ENCODE results near the gene ZIC4. TPM values are rescaled to one million over a fixed set of nuclear protein-coding genes. Genes with fewer than 3 reads are reported as not detected.
A peak's percentile ranks its signal among the peaks of the same experiment; 100 is the strongest.

The ZIC4 gene
- total and polyA plus RNA-seq, 2 experiments from 2014 or later, result not detected

DNA sequence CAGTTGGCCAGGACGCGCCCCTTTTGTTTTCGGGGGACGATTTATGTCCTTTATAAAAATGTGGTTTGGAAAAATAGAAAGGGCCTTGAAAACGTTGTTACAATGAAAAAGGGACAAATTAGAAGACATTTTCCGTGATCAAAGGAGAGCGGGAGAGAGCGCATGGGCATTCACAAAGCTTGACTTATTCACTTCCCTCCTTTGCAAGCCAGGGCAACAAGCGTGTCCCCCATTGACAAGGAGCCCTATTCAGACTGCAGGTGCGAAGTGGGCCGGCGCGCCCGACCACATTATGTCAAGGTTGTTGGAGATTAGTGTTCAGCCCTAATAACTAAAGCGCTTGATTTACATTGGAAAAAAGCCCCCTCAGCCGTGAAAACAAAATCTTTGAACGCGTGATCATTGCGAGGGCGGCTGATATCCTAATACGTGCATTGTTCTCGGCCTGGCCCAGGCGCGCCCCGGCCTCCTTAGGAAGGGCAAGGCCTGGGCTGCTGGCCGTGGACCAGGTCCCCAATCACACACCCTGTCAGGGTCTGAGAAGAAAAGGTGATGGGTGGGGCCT, 25.9 kb downstream of the ZIC4 start:
- Mint-ChIP-seq H3K4me1 (peaks cover 78% of the 10 kb centered on the region), H3K27ac (no peak overlapping the region), H3K36me3 (ENCODE audit: low read depth) (no peaks in the 10 kb centered on the region), H3K9me3 (no peaks in the 10 kb centered on the region), H3K27me3 (ENCODE audit: insufficient read depth, low read depth, poor library complexity) (peaks cover 95% of the 10 kb centered on the region), H3K4me3 (peak overlapping the region; percentile 62)
- no peak overlapping the region for H3K27ac ChIP-seq (ENCODE audit: low read depth)
- H4K20me1 ChIP-seq (replicated peaks; ENCODE audit: insufficient read depth), result 0 out of 2 replicates have a peak, but pooled peaks cover 5% of the 10 kb centered on the region
- no peaks in the 10 kb centered on the region for H3K79me2 ChIP-seq (replicated peaks; ENCODE audit: insufficient read depth)
- H3K4me2 ChIP-seq, result peak overlapping the region; percentile 76
- H3K4me1 ChIP-seq (ENCODE audit: insufficient read depth), result peaks cover 85% of the 10 kb centered on the region
- TF ChIP-seq, protein P1, sequence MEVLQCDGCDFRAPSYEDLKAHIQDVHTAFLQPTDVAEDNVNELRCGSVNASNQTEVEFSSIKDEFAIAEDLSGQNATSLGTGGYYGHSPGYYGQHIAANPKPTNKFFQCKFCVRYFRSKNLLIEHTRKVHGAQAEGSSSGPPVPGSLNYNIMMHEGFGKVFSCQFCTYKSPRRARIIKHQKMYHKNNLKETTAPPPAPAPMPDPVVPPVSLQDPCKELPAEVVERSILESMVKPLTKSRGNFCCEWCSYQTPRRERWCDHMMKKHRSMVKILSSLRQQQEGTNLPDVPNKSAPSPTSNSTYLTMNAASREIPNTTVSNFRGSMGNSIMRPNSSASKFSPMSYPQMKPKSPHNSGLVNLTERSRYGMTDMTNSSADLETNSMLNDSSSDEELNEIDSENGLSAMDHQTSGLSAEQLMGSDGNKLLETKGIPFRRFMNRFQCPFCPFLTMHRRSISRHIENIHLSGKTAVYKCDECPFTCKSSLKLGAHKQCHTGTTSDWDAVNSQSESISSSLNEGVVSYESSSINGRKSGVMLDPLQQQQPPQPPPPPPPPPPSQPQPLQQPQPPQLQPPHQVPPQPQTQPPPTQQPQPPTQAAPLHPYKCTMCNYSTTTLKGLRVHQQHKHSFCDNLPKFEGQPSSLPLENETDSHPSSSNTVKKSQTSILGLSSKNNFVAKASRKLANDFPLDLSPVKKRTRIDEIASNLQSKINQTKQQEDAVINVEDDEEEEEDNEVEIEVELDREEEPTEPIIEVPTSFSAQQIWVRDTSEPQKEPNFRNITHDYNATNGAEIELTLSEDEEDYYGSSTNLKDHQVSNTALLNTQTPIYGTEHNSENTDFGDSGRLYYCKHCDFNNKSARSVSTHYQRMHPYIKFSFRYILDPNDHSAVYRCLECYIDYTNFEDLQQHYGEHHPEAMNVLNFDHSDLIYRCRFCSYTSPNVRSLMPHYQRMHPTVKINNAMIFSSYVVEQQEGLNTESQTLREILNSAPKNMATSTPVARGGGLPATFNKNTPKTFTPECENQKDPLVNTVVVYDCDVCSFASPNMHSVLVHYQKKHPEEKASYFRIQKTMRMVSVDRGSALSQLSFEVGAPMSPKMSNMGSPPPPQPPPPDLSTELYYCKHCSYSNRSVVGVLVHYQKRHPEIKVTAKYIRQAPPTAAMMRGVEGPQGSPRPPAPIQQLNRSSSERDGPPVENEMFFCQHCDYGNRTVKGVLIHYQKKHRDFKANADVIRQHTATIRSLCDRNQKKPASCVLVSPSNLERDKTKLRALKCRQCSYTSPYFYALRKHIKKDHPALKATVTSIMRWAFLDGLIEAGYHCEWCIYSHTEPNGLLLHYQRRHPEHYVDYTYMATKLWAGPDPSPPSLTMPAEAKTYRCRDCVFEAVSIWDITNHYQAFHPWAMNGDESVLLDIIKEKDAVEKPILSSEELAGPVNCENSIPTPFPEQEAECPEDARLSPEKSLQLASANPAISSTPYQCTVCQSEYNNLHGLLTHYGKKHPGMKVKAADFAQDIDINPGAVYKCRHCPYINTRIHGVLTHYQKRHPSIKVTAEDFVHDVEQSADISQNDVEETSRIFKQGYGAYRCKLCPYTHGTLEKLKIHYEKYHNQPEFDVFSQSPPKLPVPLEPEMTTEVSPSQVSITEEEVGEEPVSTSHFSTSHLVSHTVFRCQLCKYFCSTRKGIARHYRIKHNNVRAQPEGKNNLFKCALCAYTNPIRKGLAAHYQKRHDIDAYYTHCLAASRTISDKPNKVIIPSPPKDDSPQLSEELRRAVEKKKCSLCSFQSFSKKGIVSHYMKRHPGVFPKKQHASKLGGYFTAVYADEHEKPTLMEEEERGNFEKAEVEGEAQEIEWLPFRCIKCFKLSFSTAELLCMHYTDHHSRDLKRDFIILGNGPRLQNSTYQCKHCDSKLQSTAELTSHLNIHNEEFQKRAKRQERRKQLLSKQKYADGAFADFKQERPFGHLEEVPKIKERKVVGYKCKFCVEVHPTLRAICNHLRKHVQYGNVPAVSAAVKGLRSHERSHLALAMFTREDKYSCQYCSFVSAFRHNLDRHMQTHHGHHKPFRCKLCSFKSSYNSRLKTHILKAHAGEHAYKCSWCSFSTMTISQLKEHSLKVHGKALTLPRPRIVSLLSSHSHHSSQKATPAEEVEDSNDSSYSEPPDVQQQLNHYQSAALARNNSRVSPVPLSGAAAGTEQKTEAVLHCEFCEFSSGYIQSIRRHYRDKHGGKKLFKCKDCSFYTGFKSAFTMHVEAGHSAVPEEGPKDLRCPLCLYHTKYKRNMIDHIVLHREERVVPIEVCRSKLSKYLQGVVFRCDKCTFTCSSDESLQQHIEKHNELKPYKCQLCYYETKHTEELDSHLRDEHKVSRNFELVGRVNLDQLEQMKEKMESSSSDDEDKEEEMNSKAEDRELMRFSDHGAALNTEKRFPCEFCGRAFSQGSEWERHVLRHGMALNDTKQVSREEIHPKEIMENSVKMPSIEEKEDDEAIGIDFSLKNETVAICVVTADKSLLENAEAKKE (CRISPR knock-in tag; IDR thresholded peaks at IDR 0.05), result no peak
- TF ChIP-seq, protein P2, sequence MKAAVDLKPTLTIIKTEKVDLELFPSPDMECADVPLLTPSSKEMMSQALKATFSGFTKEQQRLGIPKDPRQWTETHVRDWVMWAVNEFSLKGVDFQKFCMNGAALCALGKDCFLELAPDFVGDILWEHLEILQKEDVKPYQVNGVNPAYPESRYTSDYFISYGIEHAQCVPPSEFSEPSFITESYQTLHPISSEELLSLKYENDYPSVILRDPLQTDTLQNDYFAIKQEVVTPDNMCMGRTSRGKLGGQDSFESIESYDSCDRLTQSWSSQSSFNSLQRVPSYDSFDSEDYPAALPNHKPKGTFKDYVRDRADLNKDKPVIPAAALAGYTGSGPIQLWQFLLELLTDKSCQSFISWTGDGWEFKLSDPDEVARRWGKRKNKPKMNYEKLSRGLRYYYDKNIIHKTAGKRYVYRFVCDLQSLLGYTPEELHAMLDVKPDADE (IDR thresholded peaks at IDR 0.05), result no peak
- TF ChIP-seq EZH2 (IDR thresholded peaks at IDR 0.05; ENCODE audit: low read depth, unreplicated experiment), result peak; percentile 78
- DNase-seq (ENCODE audit: low spot score) (peak; percentile 59), ATAC-seq (peak; percentile 11)
- peak overlapping the region; percentile 41 for H3K4me3 ChIP-seq
- no peak overlapping the region for H2AFZ ChIP-seq
- no peaks in the 10 kb centered on the region for H3K9me2 ChIP-seq (ENCODE audit: insufficient read depth)
- no peaks in the 10 kb centered on the region for H3K36me3 ChIP-seq (ENCODE audit: insufficient read depth)
- peaks cover 97% of the 10 kb centered on the region for H3K27me3 ChIP-seq (ENCODE audit: insufficient read depth)
- H3F3A ChIP-seq (replicated peaks; ENCODE audit: low read depth), result peaks cover 31% of the 10 kb centered on the region

DNA sequence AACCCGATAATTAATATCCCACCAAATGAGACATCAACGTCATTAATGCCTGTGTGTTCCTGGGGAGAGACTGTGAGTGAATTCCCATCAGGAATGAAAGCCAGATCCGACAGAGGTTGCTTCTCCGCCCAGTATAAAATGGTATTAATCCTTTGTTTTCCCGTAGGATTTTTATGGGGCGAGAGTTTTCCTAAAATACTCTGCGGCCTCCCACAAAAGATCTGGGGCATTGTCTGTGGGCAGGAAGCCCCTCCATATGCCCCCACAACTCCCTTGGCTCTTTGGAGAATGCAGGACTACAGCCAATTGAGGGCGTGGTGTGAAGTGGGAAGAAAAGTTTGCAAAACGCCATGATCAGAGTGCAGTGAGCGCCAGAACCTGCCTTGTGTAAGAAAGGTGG, 26.7 kb downstream of the ZIC4 start:
- Histone ChIP-seq H2AFZ (no peak overlapping the region), H3K4me2 (peak overlapping the region; percentile 76), H3K36me3 (ENCODE audit: insufficient read depth) (no peaks in the 10 kb centered on the region), H3F3A (replicated peaks; ENCODE audit: low read depth) (peaks cover 34% of the 10 kb centered on the region), H3K79me2 (replicated peaks; ENCODE audit: insufficient read depth) (no peaks in the 10 kb centered on the region), H3K27me3 (ENCODE audit: insufficient read depth) (peaks cover 97% of the 10 kb centered on the region), H3K4me1 (ENCODE audit: insufficient read depth) (peaks cover 87% of the 10 kb centered on the region), H3K4me3 (peak overlapping the region; percentile 41), H3K27ac (ENCODE audit: low read depth) (no peak overlapping the region), H3K9me2 (ENCODE audit: insufficient read depth) (no peaks in the 10 kb centered on the region), H4K20me1 (replicated peaks; ENCODE audit: insufficient read depth) (peaks cover 8% of the 10 kb centered on the region; the same call in 1 of the 2 replicates)
- peaks cover 75% of the 10 kb centered on the region for H3K4me1 Mint-ChIP-seq
- DNase-seq (ENCODE audit: low spot score) (no peak), ATAC-seq (no peak)
- H3K36me3 Mint-ChIP-seq (ENCODE audit: low read depth), result no peaks in the 10 kb centered on the region
- H3K4me3 Mint-ChIP-seq, result peak overlapping the region; percentile 62; the same call in 1 of the 3 replicates
- no peaks in the 10 kb centered on the region for H3K9me3 Mint-ChIP-seq
- peaks cover 95% of the 10 kb centered on the region for H3K27me3 Mint-ChIP-seq (ENCODE audit: insufficient read depth, low read depth, poor library complexity)
- no peak for TF ChIP-seq NANOG (IDR thresholded peaks at IDR 0.05; ENCODE audit: borderline replicate concordance)
- no peak for TF ChIP-seq POLR2AphosphoS5 (IDR thresholded peaks at IDR 0.05; ENCODE audit: low read depth)
- TF ChIP-seq EZH2 (IDR thresholded peaks at IDR 0.05; ENCODE audit: low read depth, unreplicated experiment), result peak; percentile 51
- TF ChIP-seq, protein P3, sequence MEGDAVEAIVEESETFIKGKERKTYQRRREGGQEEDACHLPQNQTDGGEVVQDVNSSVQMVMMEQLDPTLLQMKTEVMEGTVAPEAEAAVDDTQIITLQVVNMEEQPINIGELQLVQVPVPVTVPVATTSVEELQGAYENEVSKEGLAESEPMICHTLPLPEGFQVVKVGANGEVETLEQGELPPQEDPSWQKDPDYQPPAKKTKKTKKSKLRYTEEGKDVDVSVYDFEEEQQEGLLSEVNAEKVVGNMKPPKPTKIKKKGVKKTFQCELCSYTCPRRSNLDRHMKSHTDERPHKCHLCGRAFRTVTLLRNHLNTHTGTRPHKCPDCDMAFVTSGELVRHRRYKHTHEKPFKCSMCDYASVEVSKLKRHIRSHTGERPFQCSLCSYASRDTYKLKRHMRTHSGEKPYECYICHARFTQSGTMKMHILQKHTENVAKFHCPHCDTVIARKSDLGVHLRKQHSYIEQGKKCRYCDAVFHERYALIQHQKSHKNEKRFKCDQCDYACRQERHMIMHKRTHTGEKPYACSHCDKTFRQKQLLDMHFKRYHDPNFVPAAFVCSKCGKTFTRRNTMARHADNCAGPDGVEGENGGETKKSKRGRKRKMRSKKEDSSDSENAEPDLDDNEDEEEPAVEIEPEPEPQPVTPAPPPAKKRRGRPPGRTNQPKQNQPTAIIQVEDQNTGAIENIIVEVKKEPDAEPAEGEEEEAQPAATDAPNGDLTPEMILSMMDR (conservative IDR thresholded peaks at IDR 0.05; ENCODE audit: low read depth in 2 of 2), result no peak
- no peak overlapping the region for H3K27ac Mint-ChIP-seq

All from GM23338 (cell line).